Measurements from ENCODE around the gene TSPAN3.
A peak's percentile ranks its signal among the peaks of the same experiment; 100 is the strongest.

The TSPAN3 gene

GRCh38 chr15:77014132-77015081 is 56.5 kb downstream of the TSPAN3 start:
- no peak for TF ChIP-seq ZNF274 (IDR thresholded peaks at IDR 0.05; ENCODE audit: low read depth, low read length)
- no peak overlapping the region for H3K4me3 ChIP-seq (ENCODE audit: low read length)

DNA sequence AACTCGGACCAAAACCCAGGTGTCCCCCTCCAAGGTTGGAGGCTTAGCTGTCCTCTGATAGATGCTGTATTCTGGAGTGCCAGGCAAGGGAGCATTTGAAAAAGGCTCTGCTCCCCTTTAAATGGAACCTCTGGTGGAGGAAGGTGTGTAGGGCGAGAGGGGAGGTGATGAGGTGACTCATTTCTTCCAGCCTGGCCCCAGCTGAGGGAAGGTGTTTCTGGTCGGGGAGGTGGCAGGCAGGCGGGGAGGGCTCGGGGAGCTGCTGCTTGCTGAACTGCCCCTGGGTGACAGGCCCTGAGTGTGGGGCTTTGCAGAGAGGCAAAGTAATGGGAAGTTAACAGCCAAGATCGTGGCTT is 57.2 kb downstream of the TSPAN3 start:
- H3K4me3 ChIP-seq (ENCODE audit: low read length): no peak overlapping the region
- no peak for TF ChIP-seq ZNF274 (IDR thresholded peaks at IDR 0.05; ENCODE audit: low read depth, low read length)

DNA sequence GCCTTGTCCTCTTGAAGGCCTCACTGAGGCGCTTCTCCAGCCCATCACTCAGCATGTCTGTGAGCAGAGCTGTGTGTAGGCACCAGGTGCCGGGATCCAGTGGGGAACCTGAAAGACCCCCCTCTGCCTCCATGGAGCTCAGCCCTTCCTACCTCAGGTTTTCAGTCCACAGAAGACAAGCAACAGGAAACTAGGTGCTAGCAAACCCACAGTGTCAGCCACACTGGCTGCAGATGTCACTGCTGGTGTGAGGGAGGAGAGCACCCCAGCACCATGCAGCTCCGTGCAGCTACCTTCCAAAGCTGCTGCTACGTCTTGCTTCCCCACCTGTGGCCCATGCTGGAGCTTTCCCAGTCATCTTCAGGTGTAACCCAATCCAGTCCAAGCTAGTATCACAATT is 58.0 kb downstream of the TSPAN3 start:
- H3K4me3 ChIP-seq (ENCODE audit: low read length): no peak overlapping the region
- TF ChIP-seq ZNF274 (IDR thresholded peaks at IDR 0.05; ENCODE audit: low read depth, low read length): no peak

DNA sequence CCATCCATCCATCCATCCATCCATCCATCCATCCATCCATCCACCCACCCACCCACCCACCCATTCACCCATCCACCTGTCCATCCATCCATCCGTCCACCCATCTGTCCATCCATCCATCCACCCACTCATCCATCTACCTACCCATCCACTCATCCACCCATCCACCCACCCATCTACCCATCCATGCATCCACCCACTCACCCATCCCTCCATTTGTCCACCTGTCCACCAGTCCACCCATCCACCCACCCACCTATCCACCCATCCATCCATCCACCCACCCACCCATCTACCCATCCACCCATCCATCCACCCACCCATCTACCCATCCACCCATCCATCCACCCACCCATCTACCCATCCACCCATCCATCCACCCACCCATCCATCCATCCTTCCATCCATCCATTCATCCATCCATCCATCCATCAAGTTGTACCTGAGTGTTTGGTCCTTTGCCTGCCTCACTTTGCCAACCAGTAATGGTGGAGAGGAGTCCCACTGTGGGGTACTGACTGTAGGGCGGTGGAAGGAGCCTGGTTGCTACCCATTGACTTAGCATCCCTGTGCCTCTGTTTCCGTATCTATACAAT is 58.7 kb downstream of the TSPAN3 start:
- no peak overlapping the region for H3K4me3 ChIP-seq (ENCODE audit: low read length)
- TF ChIP-seq ZNF274 (IDR thresholded peaks at IDR 0.05; ENCODE audit: low read depth, low read length): no peak

DNA sequence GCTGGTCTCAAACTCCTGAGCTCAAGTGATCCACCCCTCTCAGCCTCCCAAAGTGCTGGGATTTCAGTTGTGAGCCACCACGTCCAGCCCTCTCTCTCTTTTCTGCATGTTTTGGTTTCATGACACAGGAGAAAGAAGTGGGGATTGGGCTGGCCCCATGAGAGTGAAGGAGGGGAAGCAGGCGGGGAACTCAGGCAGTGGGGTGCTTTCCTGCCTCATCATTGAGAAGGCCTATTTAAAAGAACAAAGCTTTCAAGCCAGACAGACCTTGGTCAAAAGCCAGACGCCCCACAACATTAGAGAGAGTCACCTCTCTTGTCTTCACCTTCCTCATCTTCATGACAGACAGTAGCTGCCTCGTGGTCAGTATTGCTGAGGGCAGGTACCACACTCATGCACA is 60.1 kb downstream of the TSPAN3 start:
- no peak for TF ChIP-seq ZNF274 (IDR thresholded peaks at IDR 0.05; ENCODE audit: low read depth, low read length)
- H3K4me3 ChIP-seq (ENCODE audit: low read length): no peak overlapping the region

- TF ChIP-seq ZNF274 (IDR thresholded peaks at IDR 0.05; ENCODE audit: low read depth, low read length): no peak
- H3K4me3 ChIP-seq (ENCODE audit: low read length): no peak overlapping the region
These were observed 60.6 kb downstream of the TSPAN3 start for GRCh38 chr15:77010312-77010686.

DNA sequence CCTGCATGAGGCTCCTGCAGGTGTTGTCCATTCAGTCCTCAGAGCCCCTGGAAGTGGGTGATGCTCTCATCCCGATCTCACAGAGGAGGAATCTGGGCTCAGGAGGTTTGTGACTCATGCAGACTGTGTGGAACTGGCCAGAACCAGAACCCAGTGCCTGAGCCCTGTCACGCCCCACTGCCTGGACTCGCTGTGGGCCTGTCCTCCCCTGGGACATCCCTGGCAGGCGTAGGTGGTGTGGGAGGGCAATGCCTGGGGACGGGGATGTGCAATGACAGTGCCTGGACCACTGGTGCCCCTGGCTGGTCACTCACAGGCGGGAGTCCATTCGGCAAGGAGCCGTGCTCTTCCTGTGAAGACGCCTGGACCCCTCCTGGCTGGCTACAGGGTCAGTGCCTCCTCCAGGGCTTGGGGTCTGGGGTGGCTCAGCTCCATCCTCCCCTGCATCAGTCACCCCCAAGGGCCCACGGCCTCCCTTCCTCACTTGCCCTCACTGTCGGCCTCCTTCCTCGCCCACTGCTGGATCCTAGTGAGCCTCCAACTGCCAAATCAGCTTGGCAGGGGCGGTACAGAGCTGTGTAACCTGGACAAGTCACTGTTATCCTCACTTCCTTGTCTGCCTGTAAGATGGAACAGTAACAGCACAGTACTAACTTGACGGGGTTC is 61.1 kb downstream of the TSPAN3 start:
- no peak overlapping the region for H3K4me3 ChIP-seq (ENCODE audit: low read length)
- no peak for TF ChIP-seq ZNF274 (IDR thresholded peaks at IDR 0.05; ENCODE audit: low read depth, low read length)

- no peak overlapping the region for H3K4me3 ChIP-seq (ENCODE audit: low read length)
These were observed 61.7 kb downstream of the TSPAN3 start for GRCh38 chr15:77009176-77009575.

DNA sequence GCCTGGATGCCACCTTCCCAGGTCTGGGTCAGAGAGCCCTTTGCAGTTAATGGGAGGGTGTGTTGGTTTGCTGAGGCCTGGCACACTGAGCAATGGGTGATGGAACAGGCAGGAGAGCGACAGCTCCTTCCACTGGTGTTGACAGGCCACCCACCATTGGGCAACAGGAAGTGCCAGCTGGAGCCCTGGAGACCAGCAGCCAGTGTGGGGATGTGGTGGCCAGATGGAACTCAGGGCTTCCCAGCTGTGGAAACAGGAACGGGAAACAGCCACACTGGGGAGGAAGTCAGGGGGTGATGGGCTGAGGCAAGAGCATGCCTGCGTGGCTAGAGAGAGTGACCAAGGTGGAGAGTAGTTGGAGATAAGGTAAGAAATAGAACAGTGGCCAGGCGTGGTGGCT is 66.7 kb downstream of the TSPAN3 start:
- H3K4me3 ChIP-seq (ENCODE audit: low read length): no peak overlapping the region
- no peak for TF ChIP-seq ZNF274 (IDR thresholded peaks at IDR 0.05; ENCODE audit: low read depth, low read length)

More at GRCh38 chr15:77009176-77009575, 61.7 kb downstream of the TSPAN3 start:
- no peak for TF ChIP-seq ZNF274 (IDR thresholded peaks at IDR 0.05; ENCODE audit: low read depth, low read length)

GRCh38 chr15:77002954-77003912 is 67.7 kb downstream of the TSPAN3 start:
- peak overlapping the region; percentile 2; the same call in 1 of the 2 replicates for H3K4me3 ChIP-seq (ENCODE audit: low read length)
- no peak for TF ChIP-seq ZNF274 (IDR thresholded peaks at IDR 0.05; ENCODE audit: low read depth, low read length)

GRCh38 chr15:77002436-77002835 is 68.5 kb downstream of the TSPAN3 start:
- TF ChIP-seq ZNF274 (IDR thresholded peaks at IDR 0.05; ENCODE audit: low read depth, low read length): no peak
- peak overlapping the region; percentile 2; the same call in 1 of the 2 replicates for H3K4me3 ChIP-seq (ENCODE audit: low read length)

- no peak overlapping the region for H3K4me3 ChIP-seq (ENCODE audit: low read length)
- no peak for TF ChIP-seq ZNF274 (IDR thresholded peaks at IDR 0.05; ENCODE audit: low read depth, low read length)
These were observed 68.9 kb downstream of the TSPAN3 start for GRCh38 chr15:77001966-77002365.

DNA sequence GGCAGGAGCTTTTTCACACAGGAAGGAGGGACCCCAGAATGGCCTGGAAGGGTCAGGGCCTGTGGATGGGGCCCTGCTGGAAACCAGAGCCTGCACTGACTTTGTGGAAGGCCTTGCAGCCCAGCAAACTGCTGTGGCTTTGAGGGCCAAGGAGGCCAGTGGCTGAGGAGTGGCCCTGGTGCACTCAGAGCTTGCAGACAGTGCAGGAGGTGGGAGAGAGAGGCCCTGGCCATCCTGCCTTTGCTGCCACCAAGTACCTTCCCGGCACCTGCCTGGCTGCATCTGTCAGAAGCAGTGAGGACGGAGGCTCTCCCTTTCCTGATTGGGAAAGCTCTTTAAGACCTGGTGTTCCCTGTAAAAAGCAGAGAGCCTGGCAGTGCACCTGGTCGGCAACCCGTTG is 69.6 kb downstream of the TSPAN3 start:
- no peak overlapping the region for H3K4me3 ChIP-seq (ENCODE audit: low read length)
- no peak for TF ChIP-seq ZNF274 (IDR thresholded peaks at IDR 0.05; ENCODE audit: low read depth, low read length)

DNA sequence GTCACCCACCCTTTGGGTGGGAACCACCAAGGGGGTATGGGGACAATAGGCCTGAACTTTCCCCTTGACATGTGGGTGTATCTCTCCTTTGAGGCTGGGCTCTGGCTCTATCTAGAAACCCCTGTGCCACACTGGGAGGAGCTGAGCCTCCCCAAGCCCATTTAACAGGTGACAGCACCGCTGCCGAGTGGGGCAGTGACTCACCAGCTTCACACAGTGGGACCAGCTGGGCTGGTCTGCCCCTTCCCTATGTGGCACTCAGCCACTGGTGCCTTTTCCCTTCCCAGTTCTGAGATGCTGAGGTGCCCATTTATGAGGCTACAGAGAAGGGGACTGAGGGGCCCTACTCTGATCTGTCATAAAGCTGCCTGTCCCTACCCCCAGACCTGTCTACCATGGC is 70.9 kb downstream of the TSPAN3 start:
- no peak overlapping the region for H3K4me3 ChIP-seq (ENCODE audit: low read length)
- no peak for TF ChIP-seq ZNF274 (IDR thresholded peaks at IDR 0.05; ENCODE audit: low read depth, low read length)
